Measurements from ENCODE around the gene PHEX. TPM values are rescaled to one million over a fixed set of nuclear protein-coding genes. Genes with fewer than 3 reads are reported as not detected.
A peak's percentile ranks its signal among the peaks of the same experiment; 100 is the strongest.
"Not testable (repeated sequence)": the region's sequence is repeated elsewhere in the genome, so short reads cannot be mapped to it uniquely, and the experiment has no call there.

The PHEX gene
- total RNA-seq, 1 donor from 2014 or later: 0.24 TPM

DNA sequence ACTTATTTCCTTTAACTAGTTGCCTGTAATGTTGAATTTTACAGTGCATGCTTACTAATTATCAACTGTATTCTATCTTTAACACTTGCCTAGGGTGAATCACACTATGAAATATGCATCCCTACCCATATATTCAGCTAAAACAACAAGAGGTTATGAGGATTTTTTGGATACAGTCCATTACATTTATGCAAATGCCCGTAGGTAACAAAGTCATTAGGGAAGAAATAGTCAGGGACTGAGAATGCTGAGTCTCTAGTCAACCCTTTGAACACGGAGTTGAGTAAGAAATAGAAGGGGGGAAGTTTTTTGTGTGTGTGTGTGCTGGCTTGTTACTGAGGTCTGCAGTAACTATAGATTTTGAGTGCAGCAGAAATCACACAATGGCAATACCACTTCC, 214.5 kb downstream of the PHEX start:
- DNase-seq (ENCODE audit: low spot score): no peak

DNA sequence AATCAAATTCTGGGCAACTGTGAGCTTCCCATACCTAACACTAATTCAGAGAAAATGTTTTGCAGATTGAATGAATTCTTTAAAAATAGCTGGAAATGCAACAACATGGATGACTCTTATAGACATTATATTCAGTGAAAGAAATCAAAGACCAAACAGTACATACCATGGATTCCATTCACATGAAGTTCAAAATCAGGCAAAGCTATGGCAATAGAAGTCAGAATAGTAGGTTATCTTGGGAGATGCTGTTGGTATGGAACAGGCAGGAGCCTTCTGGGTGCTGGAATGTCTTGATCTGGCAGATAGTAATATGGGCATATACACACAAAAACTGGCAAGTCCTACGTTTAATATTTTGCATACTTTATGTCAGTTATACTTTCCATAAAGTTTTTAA, 215.0 kb downstream of the PHEX start:
- peak; percentile 0 for DNase-seq (ENCODE audit: low spot score)

DNA sequence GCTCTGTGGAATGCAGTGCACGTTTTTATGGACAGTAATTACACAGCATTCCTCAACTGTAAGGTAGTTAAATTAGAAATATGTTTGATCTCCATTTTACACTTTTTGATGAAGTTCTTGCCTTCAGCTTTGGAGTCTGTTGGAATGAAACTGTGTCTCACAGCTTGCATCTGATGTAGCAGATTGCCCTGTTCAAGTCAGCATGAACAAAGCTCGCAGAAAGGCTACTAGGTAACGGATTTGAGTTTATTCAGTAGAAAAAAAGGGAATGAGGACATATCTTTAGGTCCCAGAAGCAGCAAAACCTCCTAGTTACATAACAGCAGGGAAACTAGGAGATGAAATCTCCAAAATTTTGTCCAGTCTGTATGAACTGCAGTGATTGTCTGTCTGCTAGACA, 216.3 kb downstream of the PHEX start:
- no peak for DNase-seq (ENCODE audit: low spot score)

DNA sequence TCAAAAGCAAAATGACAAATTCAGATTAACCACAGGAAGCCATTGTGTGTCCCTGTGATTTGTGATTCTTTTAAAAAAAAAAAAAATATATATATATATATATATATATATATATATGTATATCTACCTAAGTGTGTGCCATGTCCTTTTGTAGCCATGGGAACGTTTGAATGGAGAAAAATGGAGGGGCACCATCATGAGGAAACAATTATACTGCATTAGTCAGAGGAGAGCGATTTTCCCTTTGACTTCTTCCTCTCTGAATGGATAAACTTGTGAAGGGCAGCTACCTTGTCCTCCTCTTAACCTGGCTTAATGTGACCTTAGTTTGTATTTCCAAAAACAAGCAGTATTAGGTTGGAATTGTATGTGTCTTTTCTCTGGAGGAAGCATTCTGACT, 217.2 kb downstream of the PHEX start:
- no peak for DNase-seq (ENCODE audit: low spot score)

DNA sequence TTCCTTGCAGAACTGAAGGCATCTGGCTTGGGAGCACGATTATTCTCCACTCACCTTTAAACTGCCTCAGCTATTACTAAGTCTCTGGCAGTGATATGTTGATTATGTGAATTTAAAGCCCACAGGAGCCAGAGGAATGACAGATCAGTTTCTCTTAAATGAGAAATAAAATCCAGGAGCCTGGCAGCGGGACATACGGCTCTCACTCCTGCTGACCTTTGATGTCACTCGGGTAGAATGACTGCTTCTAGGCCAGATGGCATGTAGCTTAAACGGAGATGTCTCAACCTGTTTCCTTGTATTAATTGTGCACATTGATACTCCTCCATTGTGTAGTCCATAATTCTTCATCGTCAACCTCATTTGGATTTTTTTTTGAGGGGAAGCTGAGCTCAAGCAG, 236.6 kb downstream of the PHEX start:
- DNase-seq (ENCODE audit: low spot score): no peak

DNA sequence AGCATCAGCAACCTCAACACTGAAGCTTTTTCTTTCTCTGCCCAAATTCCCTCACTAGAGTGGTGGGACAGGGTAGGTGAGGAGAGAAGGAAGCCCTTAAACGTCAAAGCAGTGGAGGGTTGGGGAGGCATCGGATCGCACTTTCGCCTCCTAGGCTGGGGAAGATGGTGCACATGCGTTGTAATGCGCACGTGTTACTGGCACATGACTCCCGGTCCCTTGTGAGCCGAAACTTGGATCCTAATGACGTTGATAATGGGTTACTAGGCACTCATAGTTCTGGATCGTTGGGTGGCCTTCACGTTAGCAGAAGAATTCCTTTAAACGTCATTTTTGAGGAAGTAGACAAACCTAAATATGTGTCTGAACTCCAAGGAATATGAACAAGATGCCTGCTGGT, 240.5 kb downstream of the PHEX start, which contains the start of gene CBLL2:
TSS of gene CBLL2 (plus strand) at position 301 of the 400 bp plus-strand sequence. CDS start at position 380, 79 bp downstream.
- no peak for DNase-seq (ENCODE audit: low spot score)

DNA sequence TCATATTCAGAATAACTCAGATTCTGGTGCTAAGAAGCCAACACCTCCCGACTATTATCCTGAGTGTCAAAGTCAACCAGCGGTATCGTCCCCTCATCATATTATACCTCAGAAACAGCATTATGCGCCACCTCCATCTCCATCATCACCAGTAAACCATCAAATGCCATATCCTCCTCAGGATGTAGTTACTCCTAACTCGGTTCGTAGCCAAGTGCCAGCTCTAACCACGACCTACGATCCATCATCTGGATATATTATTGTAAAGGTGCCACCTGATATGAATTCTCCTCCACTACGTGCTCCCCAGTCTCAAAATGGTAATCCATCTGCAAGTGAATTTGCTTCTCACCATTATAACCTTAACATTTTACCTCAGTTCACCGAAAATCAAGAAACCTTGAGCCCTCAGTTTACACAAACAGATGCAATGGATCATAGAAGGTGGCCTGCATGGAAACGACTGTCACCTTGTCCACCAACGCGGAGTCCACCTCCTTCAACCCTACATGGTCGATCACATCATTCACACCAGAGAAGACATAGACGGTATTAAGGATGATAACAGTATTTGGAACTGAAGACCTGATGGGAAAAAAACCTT, 241.7 kb downstream of the PHEX start:
- no peak for DNase-seq (ENCODE audit: low spot score)

DNA sequence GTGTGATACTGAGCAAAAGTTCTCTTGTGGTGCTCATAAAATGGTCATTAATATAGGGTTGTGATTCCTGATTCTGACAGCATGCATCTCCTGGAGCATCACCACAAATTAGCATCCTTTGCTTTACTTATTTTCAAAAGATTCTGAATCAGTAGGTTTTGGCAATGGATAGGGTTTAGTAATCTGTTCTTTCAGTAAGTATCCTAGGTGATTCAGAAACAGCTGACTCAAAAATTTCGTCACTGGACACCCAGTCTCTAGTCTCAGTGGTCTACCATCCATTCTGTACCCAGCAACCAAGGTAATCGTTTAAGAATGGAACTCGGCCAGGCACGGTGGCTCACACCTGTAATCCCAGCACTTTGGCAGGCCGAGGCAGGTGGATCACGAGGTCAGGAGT, 244.7 kb downstream of the PHEX start:
- no peak for DNase-seq (ENCODE audit: low spot score)

DNA sequence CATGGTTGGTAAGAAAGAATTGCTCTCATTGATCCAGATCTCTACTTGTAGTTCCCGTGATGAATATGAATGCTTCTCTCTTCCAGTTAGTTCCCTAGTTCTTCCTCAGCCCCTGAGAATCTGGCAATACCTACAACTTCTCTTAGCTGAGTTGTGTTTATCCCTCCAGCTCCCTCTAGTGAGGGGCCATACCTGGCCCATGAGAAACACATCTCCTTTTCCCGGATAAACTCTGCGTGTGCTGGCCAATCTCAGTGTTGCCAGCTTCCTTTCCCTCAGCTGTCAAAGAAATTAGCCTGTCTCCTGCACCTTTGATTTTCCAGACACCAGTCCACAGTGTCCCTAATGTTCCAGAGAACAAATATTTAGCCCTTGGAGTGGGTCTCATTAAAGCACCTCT, 246.2 kb downstream of the PHEX start:
- no peak for DNase-seq (ENCODE audit: low spot score)

DNA sequence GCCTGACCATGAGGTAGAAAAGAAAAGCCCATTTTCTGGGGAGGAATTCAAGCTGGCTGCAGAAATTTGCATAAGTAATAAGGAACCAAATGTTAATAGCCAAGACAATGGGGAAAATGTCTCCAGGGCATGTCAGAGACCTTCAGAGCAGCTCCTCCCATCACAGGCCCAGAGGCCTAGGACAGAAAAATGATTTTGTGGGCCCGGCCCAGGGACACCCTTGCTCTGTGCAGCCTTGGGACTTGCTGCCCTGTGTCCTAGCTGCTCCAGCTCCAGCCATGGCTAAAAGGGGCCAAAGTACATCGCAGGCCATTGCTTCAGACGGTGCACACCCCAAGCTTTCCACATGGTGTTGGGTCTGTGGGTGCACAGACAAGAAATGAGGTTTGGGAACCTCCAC, 257.1 kb downstream of the PHEX start:
- not testable (repeated sequence) for DNase-seq (ENCODE audit: low spot score)

DNA sequence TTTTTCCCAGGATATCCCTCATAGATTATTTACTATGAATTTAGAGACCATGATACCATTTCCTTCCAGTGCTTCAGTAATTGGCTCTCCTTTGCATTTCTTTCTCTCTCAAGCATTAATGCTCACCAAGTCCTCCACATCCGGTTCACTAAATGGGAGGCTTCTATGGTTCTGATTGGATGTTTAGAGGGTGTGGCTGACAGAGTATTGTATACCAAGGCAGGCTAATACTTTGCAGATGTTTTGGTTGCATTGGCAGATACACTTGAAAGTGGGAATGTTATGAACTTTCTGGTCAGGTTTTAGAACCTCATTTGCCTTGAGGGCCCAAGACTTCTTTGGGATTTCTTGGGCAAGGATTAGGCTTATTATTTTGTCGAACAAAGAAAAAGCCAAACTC, 264.7 kb downstream of the PHEX start:
- DNase-seq (ENCODE audit: low spot score): no peak

DNA sequence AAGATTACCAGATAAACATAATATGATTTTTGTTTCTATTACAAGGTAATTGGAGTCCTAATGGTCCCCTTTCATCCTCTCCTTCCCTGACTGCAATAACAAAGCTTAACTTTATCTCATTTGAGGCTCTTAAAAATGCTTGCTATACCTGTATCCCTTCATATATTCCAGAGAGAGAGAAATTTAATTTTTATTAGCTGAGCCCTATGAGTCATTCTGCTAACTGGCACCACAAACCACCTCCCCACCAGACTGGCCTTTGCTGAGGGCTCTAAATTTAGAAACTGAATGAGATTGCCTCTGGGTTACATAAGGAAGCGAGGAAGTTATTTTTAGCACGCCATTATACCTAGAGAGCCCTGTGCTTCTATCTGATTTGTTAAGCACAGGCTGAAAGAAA, 268.0 kb downstream of the PHEX start:
- DNase-seq (ENCODE audit: low spot score): peak; percentile 14

Other genes with a start within 250 kb of the PHEX start
- gene MBTPS2, start 192.7 kb upstream of the PHEX start, total RNA-seq (ENCODE audit: insufficient read depth, low replicate concordance): 14.4 TPM
- gene YY2, start 176.3 kb upstream of the PHEX start, total RNA-seq (ENCODE audit: insufficient read depth, low replicate concordance): 2.2 TPM
- gene SMS, start 91.6 kb upstream of the PHEX start, total RNA-seq (ENCODE audit: insufficient read depth, low replicate concordance): 139 TPM
- gene CBLL2, start 240.6 kb downstream of the PHEX start, total RNA-seq (ENCODE audit: insufficient read depth, low replicate concordance): 3.9 TPM